Gastrocnemius medialis (tissue), 4 donors: ENCODE measurements around the gene ZG16B. TPM values are rescaled to one million over a fixed set of nuclear protein-coding genes. Genes with fewer than 3 reads are reported as not detected.

Source experiments
- ATAC-seq, 2 donors: fragments of 150-250 bp; one replicate each; pipeline ENCODE4 v1.9.1; 2016
- DNase-seq, 2 donors: peaks; one replicate each; pipeline ENCODE4 v3.0.0-alpha.2; 2019
- H3K27ac ChIP-seq, 4 donors: fragments of 200-600 bp; sonication (generic); 1 replicate in 1 of 4; 2 replicates in 3 of 4; pipeline ENCODE4 v1.5.1; 2016 to 2018; ENCODE audit warnings: mild to moderate bottlenecking in 2 of 4, moderate library complexity in 1 of 4
- H3K27me3 ChIP-seq, 3 donors: fragments of 200-600 bp; sonication (generic) in 2 of 3; 1 replicate in 1 of 3; 2 replicates in 2 of 3; pipeline versions ENCODE4 v1.5.1 to v1.6.0; 2016 to 2019; ENCODE audit warnings: mild to moderate bottlenecking in 1 of 3, moderate library complexity in 1 of 3
- H3K36me3 ChIP-seq, 2 donors: fragments of 200-600 bp; sonication (generic) in 1 of 2; one replicate each; pipeline ENCODE4 v1.5.1; 2017 to 2018
- H3K4me1 ChIP-seq, 2 donors: fragments of 200-600 bp; sonication (generic) in 1 of 2; one replicate each; pipeline ENCODE4 v1.5.1; 2016 to 2017; ENCODE audit warnings: mild to moderate bottlenecking in 2 of 2
- H3K4me3 ChIP-seq, 4 donors: fragments of 200-600 bp; sonication (generic) in 3 of 4; 1 replicate in 1 of 4; 2 replicates in 3 of 4; pipeline ENCODE4 v1.5.1; 2016 to 2019; ENCODE audit warnings: mild to moderate bottlenecking in 2 of 4
- H3K9me3 ChIP-seq, 3 donors: fragments of 200-600 bp; sonication (generic) in 2 of 3; 1 replicate in 1 of 3; 2 replicates in 2 of 3; pipeline ENCODE4 v1.5.1; 2016 to 2019
- CTCF ChIP-seq, 5 experiments: fragments of 450-650 bp in 3 of 5; fragments of 200-600 bp in 2 of 5; sonication (generic) in 2 of 5; IDR thresholded peaks in 4 of 5; conservative IDR thresholded peaks in 1 of 5; 1 replicate in 4 of 5; 2 replicates in 1 of 5; pipeline ENCODE4 v1.5.1; 2016 to 2019; ENCODE audit warnings: antibody characterized with exemption in 5 of 5, mild to moderate bottlenecking in 3 of 5, moderate library complexity in 3 of 5
- POLR2A ChIP-seq, 2 donors: fragments of 450-650 bp; IDR thresholded peaks; one replicate each; pipeline ENCODE4 v1.6.1; 2017; ENCODE audit warnings: antibody characterized with exemption in 2 of 2, mild to moderate bottlenecking in 2 of 2, moderate library complexity in 2 of 2
- in situ Hi-C, 4 donors: fragments of 200-750 bp; cut with MboI; loops; one replicate each; pipeline versions ENCODE4 v1.15.0 to v1.8.0; 2017; ENCODE audit warnings: low sequenced_read_pairs in 4 of 4
- intact Hi-C: fragments of 100-400 bp; cut with DNase I; formaldehyde crosslinking; loops from one replicate; pipeline ENCODE4 v1.15.1; 2023; ENCODE audit warnings: low total_unique reads
- total RNA-seq, 4 donors: library from RNA; depleted of rRNA; stranded (reverse); fragments of >200 nt; gene quantifications; one replicate each; pipeline versions ENCODE4 v1.1.0 to v1.2.3, GENCODE V29; 2016

The ZG16B gene
- total RNA-seq, 4 donors from 2014 or later = not detected

- in situ Hi-C loops (no loop called here), intact Hi-C loops (no loop called here)
- no peaks in the 10 kb centered on the region for H3K4me1 ChIP-seq
- ATAC-seq (no peak), DNase-seq (no peak)
- no peak overlapping the region for H3K4me3 ChIP-seq
- peaks cover 4 to 29% (median 23%) of the 10 kb centered on the region in 3 donors for H3K27me3 ChIP-seq
- H3K27ac ChIP-seq = no peak overlapping the region
- H3K9me3 ChIP-seq = no peaks in the 10 kb centered on the region
- no peaks in the 10 kb centered on the region for H3K36me3 ChIP-seq
- TF ChIP-seq CTCF (IDR thresholded peaks at IDR 0.05 in 4 of 5, conservative IDR thresholded peaks at IDR 0.05 in 1 of 5) (no peak), POLR2A (IDR thresholded peaks at IDR 0.05) (no peak)
Observed at GRCh38 chr16:2795395-2796143, 34.5 kb upstream of the ZG16B start.

GRCh38 chr16:2798723-2799204, 31.3 kb upstream of the ZG16B start:
- no peaks in the 10 kb centered on the region for H3K36me3 ChIP-seq
- peaks cover 0 to 6% (median 2%) of the 10 kb centered on the region in 3 donors for H3K9me3 ChIP-seq
- DNase-seq = no peak
- TF ChIP-seq POLR2A (IDR thresholded peaks at IDR 0.05) (no peak), CTCF (IDR thresholded peaks at IDR 0.05 in 4 of 5, conservative IDR thresholded peaks at IDR 0.05 in 1 of 5) (no peak)
- H3K27me3 ChIP-seq = peaks cover 0 to 12% (median 8%) of the 10 kb centered on the region in 3 donors
- no peak overlapping the region for H3K27ac ChIP-seq
- intact Hi-C loops = no loop called here
- no peak overlapping the region for H3K4me3 ChIP-seq
- in situ Hi-C loops = no loop called here
- H3K4me1 ChIP-seq = no peaks in the 10 kb centered on the region
- ATAC-seq = no peak

GRCh38 chr16:2799205-2799858, 30.8 kb upstream of the ZG16B start:
- TF ChIP-seq POLR2A (IDR thresholded peaks at IDR 0.05) (no peak), CTCF (IDR thresholded peaks at IDR 0.05 in 4 of 5, conservative IDR thresholded peaks at IDR 0.05 in 1 of 5) (no peak)
- H3K4me3 ChIP-seq = no peak overlapping the region
- peaks cover 0 to 12% (median 12%) of the 10 kb centered on the region in 3 donors for H3K27me3 ChIP-seq
- in situ Hi-C loops = no loop called here
- DNase-seq = no peak
- H3K9me3 ChIP-seq = peaks cover 0 to 12% (median 6%) of the 10 kb centered on the region in 3 donors
- H3K36me3 ChIP-seq = no peaks in the 10 kb centered on the region
- ATAC-seq = no peak
- H3K4me1 ChIP-seq = no peaks in the 10 kb centered on the region
- no peak overlapping the region for H3K27ac ChIP-seq
- intact Hi-C loops = no loop called here

- Histone ChIP-seq H3K36me3 (no peaks in the 10 kb centered on the region), H3K4me1 (no peaks in the 10 kb centered on the region), H3K9me3 (peaks cover 0 to 12% (median 6%) of the 10 kb centered on the region in 3 donors), H3K27ac (no peak overlapping the region), H3K27me3 (peaks cover 0 to 15% (median 8%) of the 10 kb centered on the region in 3 donors), H3K4me3 (no peak overlapping the region)
- DNase-seq (no peak), ATAC-seq (no peak)
- in situ Hi-C loops (no loop called here), intact Hi-C loops (no loop called here)
- TF ChIP-seq CTCF (IDR thresholded peaks at IDR 0.05 in 4 of 5, conservative IDR thresholded peaks at IDR 0.05 in 1 of 5) (no peak), POLR2A (IDR thresholded peaks at IDR 0.05) (no peak)
Observed at GRCh38 chr16:2799859-2800226, 30.3 kb upstream of the ZG16B start.
